WERI-Rb-1 (cell line): ENCODE results near the gene PTTG2.

Experiments
- DNase-seq: peaks from one replicate; pipeline ENCODE4 v3.0.0-alpha.2; 2020
- H3K27ac ChIP-seq: fragments of 250-450 bp; sonication (Bioruptor Pico); 2 replicates; pipeline ENCODE4 v1.5.1; 2020; ENCODE audit warnings: mild to moderate bottlenecking, moderate library complexity
- H3K27me3 ChIP-seq: fragments of 250-450 bp; sonication (Bioruptor Pico); 2 replicates; pipeline ENCODE4 v1.5.1; 2021; ENCODE audit warnings: mild to moderate bottlenecking, low read depth, moderate library complexity; ENCODE audit not compliant: insufficient read depth, severe bottlenecking
- H3K36me3 ChIP-seq: fragments of 250-450 bp; sonication (Bioruptor Pico); 2 replicates; pipeline ENCODE4 v1.5.1; 2020; ENCODE audit warnings: mild to moderate bottlenecking, moderate library complexity
- H3K4me3 ChIP-seq: 2 replicates; pipeline ENCODE4 v1.5.1; 2011; ENCODE audit warnings: low read depth, mild to moderate bottlenecking, control low read depth, low read length
- H3K9me3 ChIP-seq: fragments of 250-450 bp; sonication (Bioruptor Pico); 2 replicates; pipeline ENCODE4 v1.5.1; 2021; ENCODE audit warnings: mild to moderate bottlenecking, moderate library complexity; ENCODE audit not compliant: severe bottlenecking
- CTCF ChIP-seq: IDR thresholded peaks from 2 replicates; pipeline ENCODE4 v1.5.1; 2011; ENCODE audit warnings: low read depth, mild to moderate bottlenecking, control low read depth, inconsistent platforms, low read length

PTTG2 gene

GRCh38 chr4:37935026-37935425 is 25.2 kb upstream of the PTTG2 start:
- DNase-seq, result no peak
- no peak for TF ChIP-seq CTCF

GRCh38 chr4:37936889-37937498 is 23.2 kb upstream of the PTTG2 start:
- no peaks in the 10 kb centered on the region for H3K36me3 ChIP-seq
- H3K27ac ChIP-seq, result no peak overlapping the region
- H3K4me3 ChIP-seq, result no peak overlapping the region
- no peaks in the 10 kb centered on the region for H3K27me3 ChIP-seq
- TF ChIP-seq CTCF, result no peak
- H3K9me3 ChIP-seq, result peaks cover 4% of the 10 kb centered on the region
- DNase-seq, result no peak

More at GRCh38 chr4:37935026-37935425, 25.2 kb upstream of the PTTG2 start:
- Histone ChIP-seq H3K27me3 (no peaks in the 10 kb centered on the region), H3K9me3 (peaks cover 4% of the 10 kb centered on the region), H3K36me3 (no peaks in the 10 kb centered on the region), H3K27ac (no peak overlapping the region), H3K4me3 (no peak overlapping the region)

GRCh38 chr4:37938208-37938607 is 22.0 kb upstream of the PTTG2 start:
- TF ChIP-seq CTCF, result no peak
- Histone ChIP-seq H3K9me3 (peaks cover 7% of the 10 kb centered on the region), H3K27ac (no peak overlapping the region), H3K4me3 (no peak overlapping the region), H3K27me3 (no peaks in the 10 kb centered on the region), H3K36me3 (no peaks in the 10 kb centered on the region)
- no peak for DNase-seq

- no peak for TF ChIP-seq CTCF
- no peak overlapping the region for H3K27ac ChIP-seq
- H3K4me3 ChIP-seq, result no peak overlapping the region
- no peaks in the 10 kb centered on the region for H3K36me3 ChIP-seq
- no peaks in the 10 kb centered on the region for H3K27me3 ChIP-seq
- H3K9me3 ChIP-seq, result peaks cover 3% of the 10 kb centered on the region
- DNase-seq, result no peak
Observed at GRCh38 chr4:37946503-37947179, 13.6 kb upstream of the PTTG2 start.

GRCh38 chr4:37948542-37948941 is 11.7 kb upstream of the PTTG2 start:
- Histone ChIP-seq H3K27ac (no peak overlapping the region), H3K36me3 (no peaks in the 10 kb centered on the region), H3K9me3 (no peaks in the 10 kb centered on the region), H3K27me3 (no peaks in the 10 kb centered on the region), H3K4me3 (no peak overlapping the region)
- TF ChIP-seq CTCF, result no peak
- no peak for DNase-seq
